ENCODE measurements around the gene RUFY1.
"Not testable (repeated sequence)": the region's sequence is repeated elsewhere in the genome, so short reads cannot be mapped to it uniquely, and the experiment has no call there.

RUFY1 gene

GRCh38 chr5:179534431-179534830, 15.9 kb upstream of the RUFY1 start:
- H3F3A ChIP-seq (ENCODE audit: insufficient read depth, low read length), result 0 out of 2 replicates have a peak, but pooled peaks cover 2% of the 10 kb centered on the region
- peak overlapping the region; percentile 38 for H3K9ac ChIP-seq (ENCODE audit: low read length)
- H3K27me3 ChIP-seq (ENCODE audit: insufficient read depth, low read length), result no peaks in the 10 kb centered on the region
- H3K4me1 ChIP-seq (ENCODE audit: insufficient read depth, low read length, severe bottlenecking), result peaks cover 35% of the 10 kb centered on the region
- H4K20me1 ChIP-seq (ENCODE audit: insufficient read depth, low read length), result no peaks in the 10 kb centered on the region
- TF ChIP-seq EZH2 (IDR thresholded peaks at IDR 0.05; ENCODE audit: borderline replicate concordance, low read length), result no peak
- TF ChIP-seq, protein P1, sequence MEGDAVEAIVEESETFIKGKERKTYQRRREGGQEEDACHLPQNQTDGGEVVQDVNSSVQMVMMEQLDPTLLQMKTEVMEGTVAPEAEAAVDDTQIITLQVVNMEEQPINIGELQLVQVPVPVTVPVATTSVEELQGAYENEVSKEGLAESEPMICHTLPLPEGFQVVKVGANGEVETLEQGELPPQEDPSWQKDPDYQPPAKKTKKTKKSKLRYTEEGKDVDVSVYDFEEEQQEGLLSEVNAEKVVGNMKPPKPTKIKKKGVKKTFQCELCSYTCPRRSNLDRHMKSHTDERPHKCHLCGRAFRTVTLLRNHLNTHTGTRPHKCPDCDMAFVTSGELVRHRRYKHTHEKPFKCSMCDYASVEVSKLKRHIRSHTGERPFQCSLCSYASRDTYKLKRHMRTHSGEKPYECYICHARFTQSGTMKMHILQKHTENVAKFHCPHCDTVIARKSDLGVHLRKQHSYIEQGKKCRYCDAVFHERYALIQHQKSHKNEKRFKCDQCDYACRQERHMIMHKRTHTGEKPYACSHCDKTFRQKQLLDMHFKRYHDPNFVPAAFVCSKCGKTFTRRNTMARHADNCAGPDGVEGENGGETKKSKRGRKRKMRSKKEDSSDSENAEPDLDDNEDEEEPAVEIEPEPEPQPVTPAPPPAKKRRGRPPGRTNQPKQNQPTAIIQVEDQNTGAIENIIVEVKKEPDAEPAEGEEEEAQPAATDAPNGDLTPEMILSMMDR (IDR thresholded peaks at IDR 0.05; ENCODE audit: low read length), result no peak
- no peaks in the 10 kb centered on the region for H3K9me2 ChIP-seq (ENCODE audit: low read depth, low read length)
- no peaks in the 10 kb centered on the region for H3K79me2 ChIP-seq (ENCODE audit: insufficient read depth, low read length)
- H3K4me2 ChIP-seq (ENCODE audit: low read length), result peak overlapping the region; percentile 73
- no peaks in the 10 kb centered on the region for H3K9me3 ChIP-seq (ENCODE audit: low read length)
- H3K27ac ChIP-seq (ENCODE audit: low read depth, low read length, poor library complexity, severe bottlenecking), result no peak overlapping the region
- peak overlapping the region; percentile 43 for H3K4me3 ChIP-seq (ENCODE audit: low read depth, low read length, poor library complexity, severe bottlenecking)
- no peaks in the 10 kb centered on the region for H3K36me3 ChIP-seq (ENCODE audit: insufficient read depth, low read length)
- peak overlapping the region; percentile 94 for H2AFZ ChIP-seq (ENCODE audit: low read length)

GRCh38 chr5:179536676-179537075, 13.7 kb upstream of the RUFY1 start:
- H3K4me3 ChIP-seq (ENCODE audit: low read depth, low read length, poor library complexity, severe bottlenecking), result no peak overlapping the region
- no peaks in the 10 kb centered on the region for H3K27me3 ChIP-seq (ENCODE audit: insufficient read depth, low read length)
- no peak overlapping the region for H3K9ac ChIP-seq (ENCODE audit: low read length)
- H3K79me2 ChIP-seq (ENCODE audit: insufficient read depth, low read length), result no peaks in the 10 kb centered on the region
- no peak overlapping the region for H3K27ac ChIP-seq (ENCODE audit: low read depth, low read length, poor library complexity, severe bottlenecking)
- H3K9me2 ChIP-seq (ENCODE audit: low read depth, low read length), result no peaks in the 10 kb centered on the region
- H4K20me1 ChIP-seq (ENCODE audit: insufficient read depth, low read length), result no peaks in the 10 kb centered on the region
- no peak overlapping the region for H2AFZ ChIP-seq (ENCODE audit: low read length)
- H3K4me1 ChIP-seq (ENCODE audit: insufficient read depth, low read length, severe bottlenecking), result peaks cover 25% of the 10 kb centered on the region
- no peak overlapping the region for H3K4me2 ChIP-seq (ENCODE audit: low read length)
- 0 out of 2 replicates have a peak, but pooled peaks cover 2% of the 10 kb centered on the region for H3F3A ChIP-seq (ENCODE audit: insufficient read depth, low read length)
- no peaks in the 10 kb centered on the region for H3K9me3 ChIP-seq (ENCODE audit: low read length)
- no peaks in the 10 kb centered on the region for H3K36me3 ChIP-seq (ENCODE audit: insufficient read depth, low read length)
- no peak for TF ChIP-seq EZH2 (IDR thresholded peaks at IDR 0.05; ENCODE audit: borderline replicate concordance, low read length)

DNA sequence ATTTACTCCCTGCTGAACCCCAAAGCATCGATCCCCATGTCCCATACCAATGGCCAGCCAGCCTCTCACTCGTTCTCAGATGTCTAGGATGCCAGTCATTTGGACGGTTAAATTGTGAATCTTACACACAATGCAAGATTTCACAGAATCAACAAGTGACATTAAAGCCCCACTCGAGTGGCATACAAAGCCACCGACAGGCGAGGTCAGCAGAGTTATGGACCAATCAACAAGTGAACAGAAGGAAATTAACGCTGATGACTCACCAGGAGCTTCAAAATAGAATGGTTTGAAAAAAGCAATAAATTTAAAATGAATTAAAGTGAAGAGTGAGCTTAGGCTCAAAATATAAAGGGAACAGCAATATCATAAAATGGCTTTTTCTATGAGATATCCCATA, 8.2 kb upstream of the RUFY1 start:
- Histone ChIP-seq H3K4me1 (ENCODE audit: insufficient read depth, low read length, severe bottlenecking) (peaks cover 46% of the 10 kb centered on the region), H3F3A (ENCODE audit: insufficient read depth, low read length) (peaks cover 14% of the 10 kb centered on the region; the same call in 1 of the 2 replicates), H3K27ac (ENCODE audit: low read depth, low read length, poor library complexity, severe bottlenecking) (peak overlapping the region; percentile 92), H3K27me3 (ENCODE audit: insufficient read depth, low read length) (no peaks in the 10 kb centered on the region), H3K9me3 (ENCODE audit: low read length) (no peaks in the 10 kb centered on the region), H3K36me3 (ENCODE audit: insufficient read depth, low read length) (no peaks in the 10 kb centered on the region), H3K79me2 (ENCODE audit: insufficient read depth, low read length) (no peaks in the 10 kb centered on the region), H3K9ac (ENCODE audit: low read length) (no peak overlapping the region), H3K4me3 (ENCODE audit: low read depth, low read length, poor library complexity, severe bottlenecking) (no peak overlapping the region), H3K9me2 (ENCODE audit: low read depth, low read length) (no peaks in the 10 kb centered on the region), H2AFZ (ENCODE audit: low read length) (peak overlapping the region; percentile 79; the same call in 1 of the 2 replicates), H3K4me2 (ENCODE audit: low read length) (no peak overlapping the region), H4K20me1 (ENCODE audit: insufficient read depth, low read length) (no peaks in the 10 kb centered on the region)
- TF ChIP-seq, protein P1 (IDR thresholded peaks at IDR 0.05; ENCODE audit: low read length), result no peak
- TF ChIP-seq EZH2 (IDR thresholded peaks at IDR 0.05; ENCODE audit: borderline replicate concordance, low read length), result no peak

DNA sequence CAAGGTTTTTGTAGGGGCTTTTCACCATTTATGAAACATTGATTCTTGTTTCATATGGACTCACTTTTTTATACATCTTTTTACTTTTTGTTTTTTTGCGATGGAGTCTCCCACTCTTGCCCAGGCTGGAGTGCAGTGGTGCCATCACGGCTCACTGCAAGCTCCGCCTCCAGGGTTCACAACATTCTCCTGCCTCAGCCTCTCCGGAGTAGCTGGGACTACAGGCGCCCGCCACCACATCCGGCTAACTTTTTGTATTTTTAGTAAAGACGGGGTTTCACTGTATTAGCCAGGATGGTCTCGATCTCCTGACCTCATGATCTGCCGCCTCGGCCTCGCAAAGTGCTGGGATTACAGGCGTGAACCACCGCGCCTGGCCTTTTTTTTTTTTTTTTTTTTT, 7.1 kb upstream of the RUFY1 start:
- H3K27ac ChIP-seq (ENCODE audit: low read depth, low read length, poor library complexity, severe bottlenecking), result peak overlapping the region; percentile 92
- H3K79me2 ChIP-seq (ENCODE audit: insufficient read depth, low read length); H3K27me3 ChIP-seq (ENCODE audit: insufficient read depth, low read length); H3K9me2 ChIP-seq (ENCODE audit: low read depth, low read length); H3K4me3 ChIP-seq (ENCODE audit: low read depth, low read length, poor library complexity, severe bottlenecking); H3K9ac ChIP-seq (ENCODE audit: low read length); H2AFZ ChIP-seq (ENCODE audit: low read length); H3K9me3 ChIP-seq (ENCODE audit: low read length); H4K20me1 ChIP-seq (ENCODE audit: insufficient read depth, low read length); H3K36me3 ChIP-seq (ENCODE audit: insufficient read depth, low read length): not testable (repeated sequence)
- H3F3A ChIP-seq (ENCODE audit: insufficient read depth, low read length), result peaks cover 13% of the 10 kb centered on the region; the same call in 1 of the 2 replicates
- H3K4me2 ChIP-seq (ENCODE audit: low read length), result 0 out of 2 replicates have a peak overlapping the region, but pooled peaks have one; percentile 20
- peaks cover 46% of the 10 kb centered on the region for H3K4me1 ChIP-seq (ENCODE audit: insufficient read depth, low read length, severe bottlenecking)

Measured in OCI-LY1 (cell line).